Muscle layer of duodenum (tissue), 2 donors: Measurements from ENCODE around the gene CDK5RAP2.

Source experiments
- H3K27ac ChIP-seq: one replicate; pipeline ENCODE4 v1.7.0; 2013; ENCODE audit warnings: mild to moderate bottlenecking, low read length
- H3K27me3 ChIP-seq: one replicate; pipeline ENCODE4 v1.7.0; 2013; ENCODE audit warnings: low read depth, mild to moderate bottlenecking, control low read depth, low read length
- H3K36me3 ChIP-seq, 2 donors: one replicate each; pipeline ENCODE4 v1.7.0; 2013; ENCODE audit warnings: low read length in 2 of 2, control low read depth in 1 of 2, mild to moderate bottlenecking in 1 of 2; ENCODE audit not compliant: insufficient read depth in 2 of 2, control insufficient read depth in 1 of 2
- H3K4me1 ChIP-seq, 2 donors: one replicate each; pipeline ENCODE4 v1.7.0; 2013; ENCODE audit warnings: low read length in 2 of 2, mild to moderate bottlenecking in 2 of 2, control low read depth in 1 of 2, moderate library complexity in 1 of 2; ENCODE audit not compliant: insufficient read depth in 2 of 2, control insufficient read depth in 1 of 2
- H3K4me3 ChIP-seq, 2 donors: one replicate each; pipeline ENCODE4 v1.7.0; 2013; ENCODE audit warnings: low read length in 2 of 2, low read depth in 1 of 2, mild to moderate bottlenecking in 1 of 2
- H3K9me3 ChIP-seq, 2 donors: one replicate each; pipeline ENCODE4 v1.7.0; 2013; ENCODE audit warnings: low read length in 2 of 2, control low read depth in 1 of 2, mild to moderate bottlenecking in 1 of 2; ENCODE audit not compliant: control insufficient read depth in 1 of 2
- donor health status: healthy.

Gene CDK5RAP2

GRCh38 chr9:120408680-120409258, 171.2 kb downstream of the CDK5RAP2 start:
- no peaks in the 10 kb centered on the region for H3K27me3 ChIP-seq
- peaks cover 0 to 14% of the 10 kb centered on the region in 2 donors for H3K4me1 ChIP-seq
- no peaks in the 10 kb centered on the region for H3K9me3 ChIP-seq
- no peak overlapping the region for H3K27ac ChIP-seq
- no peak overlapping the region for H3K4me3 ChIP-seq
- H3K36me3 ChIP-seq = peaks cover 35 to 44% of the 10 kb centered on the region in 2 donors

- Histone ChIP-seq H3K27ac (no peak overlapping the region), H3K4me1 (no peaks in the 10 kb centered on the region), H3K27me3 (no peaks in the 10 kb centered on the region), H3K36me3 (peaks cover 50 to 66% of the 10 kb centered on the region in 2 donors), H3K4me3 (no peak overlapping the region), H3K9me3 (no peaks in the 10 kb centered on the region)
These were observed 174.1 kb downstream of the CDK5RAP2 start for GRCh38 chr9:120405860-120406259.

GRCh38 chr9:120405134-120405533, 174.8 kb downstream of the CDK5RAP2 start:
- no peaks in the 10 kb centered on the region for H3K27me3 ChIP-seq
- H3K27ac ChIP-seq = no peak overlapping the region
- H3K4me1 ChIP-seq = no peaks in the 10 kb centered on the region
- no peaks in the 10 kb centered on the region for H3K9me3 ChIP-seq
- H3K36me3 ChIP-seq = peaks cover 52 to 73% of the 10 kb centered on the region in 2 donors
- no peak overlapping the region for H3K4me3 ChIP-seq

DNA sequence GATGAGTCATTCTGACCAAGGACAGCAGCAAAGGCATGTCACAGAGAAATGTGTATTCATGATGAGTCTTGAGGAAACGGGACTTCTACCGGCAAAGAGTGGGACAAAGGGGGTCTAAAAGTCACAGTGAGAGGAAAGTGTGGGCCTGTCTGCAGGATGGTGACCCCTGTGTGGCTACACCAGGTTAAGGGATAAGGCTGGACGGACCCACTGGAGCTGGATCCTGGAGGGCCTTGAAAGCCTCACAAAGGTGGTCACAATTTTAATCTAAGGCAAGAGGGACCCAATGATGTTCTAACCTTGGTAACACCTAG, 176.5 kb downstream of the CDK5RAP2 start:
- H3K27ac ChIP-seq = no peak overlapping the region
- H3K27me3 ChIP-seq = no peaks in the 10 kb centered on the region
- no peaks in the 10 kb centered on the region for H3K4me1 ChIP-seq
- H3K36me3 ChIP-seq = peaks cover 59 to 82% of the 10 kb centered on the region in 2 donors
- H3K9me3 ChIP-seq = no peaks in the 10 kb centered on the region
- no peak overlapping the region for H3K4me3 ChIP-seq

DNA sequence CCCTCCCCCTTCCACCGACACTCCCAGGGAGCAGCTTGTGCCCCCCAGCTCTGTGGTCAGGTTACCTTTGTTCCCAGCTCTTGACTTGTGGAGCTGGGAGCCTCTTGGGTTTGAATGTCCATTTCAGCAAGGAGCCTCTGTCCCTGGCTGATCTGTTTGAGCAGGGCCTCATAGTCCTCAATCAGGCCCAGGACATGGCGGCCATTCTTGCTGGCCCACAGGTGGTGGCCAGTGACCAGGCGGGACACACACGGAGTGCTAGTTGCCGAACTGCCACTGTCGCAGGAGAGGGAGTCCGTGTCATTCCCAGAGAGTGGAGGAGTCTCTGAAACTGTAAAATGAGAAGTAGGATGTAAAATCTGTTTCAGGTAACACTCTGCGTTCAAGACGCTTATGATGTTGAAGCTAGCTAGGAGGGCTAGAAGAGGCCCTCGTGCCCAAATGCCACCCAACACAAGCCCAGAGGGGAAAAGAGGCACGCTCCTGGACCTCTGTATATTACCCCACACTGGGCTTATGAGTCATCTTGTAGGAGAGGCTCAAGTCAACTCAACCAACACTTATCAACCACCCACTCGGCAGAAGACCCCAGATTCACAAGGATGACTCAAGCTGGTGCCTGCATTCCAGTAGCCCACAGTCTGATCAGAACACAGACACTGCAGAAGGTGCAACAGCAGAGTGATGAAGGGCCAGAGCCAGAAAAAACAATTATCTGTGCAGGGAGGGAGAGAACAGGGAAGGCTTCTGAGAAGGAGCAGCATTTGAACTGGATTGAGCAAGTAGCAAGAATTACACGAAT, 177.0 kb downstream of the CDK5RAP2 start:
- no peaks in the 10 kb centered on the region for H3K9me3 ChIP-seq
- H3K36me3 ChIP-seq = peaks cover 55 to 79% of the 10 kb centered on the region in 2 donors
- H3K27me3 ChIP-seq = no peaks in the 10 kb centered on the region
- no peak overlapping the region for H3K4me3 ChIP-seq
- no peaks in the 10 kb centered on the region for H3K4me1 ChIP-seq
- no peak overlapping the region for H3K27ac ChIP-seq

DNA sequence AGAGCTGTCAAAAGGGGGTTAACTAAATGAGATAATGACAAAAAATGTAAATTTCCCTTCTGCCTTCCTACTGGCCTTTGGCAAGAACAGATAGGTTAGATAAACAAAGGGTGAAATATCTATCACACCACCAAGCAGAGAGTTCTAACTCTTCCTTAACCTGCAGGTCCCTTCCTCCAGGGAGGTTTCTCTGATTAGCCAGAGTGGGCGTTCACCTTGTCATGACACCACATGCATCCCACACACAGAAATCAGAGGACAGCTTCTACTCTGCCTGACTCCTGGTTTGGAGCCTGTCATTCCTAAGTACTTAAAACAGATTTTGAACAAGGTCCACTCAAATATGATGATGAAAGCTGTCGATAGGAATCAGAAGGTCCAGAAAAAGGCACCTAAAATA, 180.0 kb downstream of the CDK5RAP2 start:
- H3K36me3 ChIP-seq = peaks cover 52 to 80% of the 10 kb centered on the region in 2 donors
- H3K27ac ChIP-seq = no peak overlapping the region
- H3K27me3 ChIP-seq = no peaks in the 10 kb centered on the region
- H3K4me1 ChIP-seq = no peaks in the 10 kb centered on the region
- H3K4me3 ChIP-seq = no peak overlapping the region
- no peaks in the 10 kb centered on the region for H3K9me3 ChIP-seq

DNA sequence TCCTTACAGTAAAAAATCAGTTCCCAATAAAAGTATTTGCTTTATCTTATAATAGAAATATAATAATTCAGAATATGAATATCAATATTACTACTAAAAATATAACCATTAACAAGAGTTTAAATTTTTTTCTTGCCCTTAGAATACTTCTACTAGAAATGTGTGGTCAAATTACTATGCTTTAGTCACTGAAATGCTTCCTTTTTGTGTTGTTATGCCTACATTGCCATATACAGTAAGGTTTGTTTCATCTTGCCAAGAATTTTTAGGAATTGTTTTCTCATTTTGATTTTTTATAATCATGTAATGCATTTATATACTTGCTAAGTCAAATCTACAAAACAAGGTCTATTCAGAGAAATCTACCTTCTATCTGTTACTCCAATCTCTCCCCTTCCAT, 181.7 kb downstream of the CDK5RAP2 start:
- Histone ChIP-seq H3K4me3 (no peak overlapping the region), H3K4me1 (no peaks in the 10 kb centered on the region), H3K27ac (no peak overlapping the region), H3K36me3 (peaks cover 60 to 82% of the 10 kb centered on the region in 2 donors), H3K9me3 (no peaks in the 10 kb centered on the region), H3K27me3 (no peaks in the 10 kb centered on the region)

- Histone ChIP-seq H3K4me1 (no peaks in the 10 kb centered on the region), H3K27ac (no peak overlapping the region), H3K36me3 (peaks cover 60 to 82% of the 10 kb centered on the region in 2 donors), H3K9me3 (no peaks in the 10 kb centered on the region), H3K4me3 (no peak overlapping the region), H3K27me3 (no peaks in the 10 kb centered on the region)
These were observed 182.5 kb downstream of the CDK5RAP2 start for GRCh38 chr9:120397453-120397852.

DNA sequence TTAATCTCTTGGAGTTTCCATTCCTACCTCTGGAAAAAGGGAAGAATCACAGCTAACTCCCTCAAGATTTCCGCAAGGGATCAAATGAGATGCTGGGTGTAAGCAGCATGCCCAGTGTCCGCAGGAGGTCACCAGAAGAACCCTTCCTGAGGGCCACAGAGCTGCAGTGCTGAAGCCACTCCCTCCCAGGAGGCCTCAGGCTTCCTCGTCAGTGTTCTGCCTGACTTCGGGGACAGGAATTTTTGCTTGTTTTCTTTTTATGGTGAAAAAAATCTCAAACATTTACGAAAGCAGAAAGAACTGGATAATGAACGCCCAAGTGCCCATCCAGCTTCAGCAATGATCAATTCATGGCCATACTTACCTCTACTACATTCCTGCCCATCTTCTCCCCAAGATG, 183.0 kb downstream of the CDK5RAP2 start:
- Histone ChIP-seq H3K9me3 (no peaks in the 10 kb centered on the region), H3K27me3 (no peaks in the 10 kb centered on the region), H3K36me3 (peaks cover 62 to 84% of the 10 kb centered on the region in 2 donors), H3K4me1 (no peaks in the 10 kb centered on the region), H3K4me3 (no peak overlapping the region), H3K27ac (no peak overlapping the region)

DNA sequence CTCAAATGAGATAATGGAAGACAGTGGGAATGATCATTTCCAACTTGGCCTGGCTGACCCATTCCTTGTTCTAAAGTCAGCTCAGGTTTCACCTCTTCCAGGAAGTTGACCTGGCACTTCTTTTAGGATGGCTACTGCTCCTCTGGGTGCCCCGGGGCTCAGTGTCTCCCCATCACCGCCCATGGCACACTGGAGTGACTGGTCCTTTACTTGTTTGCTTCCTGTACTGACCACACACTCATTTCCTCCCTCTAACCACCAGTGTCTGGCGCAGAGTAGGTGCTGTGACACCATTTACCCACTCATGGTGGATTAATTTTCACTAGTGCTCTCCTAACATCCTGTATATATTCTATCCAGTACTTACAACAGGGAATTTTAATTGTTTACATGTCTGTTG, 183.5 kb downstream of the CDK5RAP2 start:
- H3K9me3 ChIP-seq = no peaks in the 10 kb centered on the region
- no peaks in the 10 kb centered on the region for H3K27me3 ChIP-seq
- no peaks in the 10 kb centered on the region for H3K4me1 ChIP-seq
- H3K27ac ChIP-seq = no peak overlapping the region
- peaks cover 64 to 89% of the 10 kb centered on the region in 2 donors for H3K36me3 ChIP-seq
- H3K4me3 ChIP-seq = no peak overlapping the region

DNA sequence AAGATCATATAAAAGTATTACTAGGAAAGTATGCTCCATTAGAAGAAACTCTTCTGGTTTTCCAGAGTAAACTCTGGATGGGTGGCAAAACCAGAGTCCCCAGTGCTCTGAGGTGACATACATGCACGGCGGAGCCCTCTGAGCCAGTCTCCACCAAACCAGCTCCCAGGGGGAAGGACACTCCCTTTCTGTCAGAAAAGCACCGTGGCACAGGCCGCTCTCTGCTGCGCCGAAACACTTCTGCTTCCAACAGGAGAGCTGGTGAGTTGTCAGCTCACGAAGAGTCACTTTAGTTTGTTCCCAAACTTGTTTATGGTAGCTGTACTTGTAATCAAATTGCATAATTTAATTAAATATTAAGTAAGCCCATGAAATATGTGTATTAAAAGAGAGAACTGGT, 184.6 kb downstream of the CDK5RAP2 start:
- H3K27ac ChIP-seq = no peak overlapping the region
- H3K36me3 ChIP-seq = peaks cover 65 to 88% of the 10 kb centered on the region in 2 donors
- H3K27me3 ChIP-seq = no peaks in the 10 kb centered on the region
- H3K4me1 ChIP-seq = no peaks in the 10 kb centered on the region
- no peak overlapping the region for H3K4me3 ChIP-seq
- H3K9me3 ChIP-seq = no peaks in the 10 kb centered on the region
